Lung (tissue), 12 donors: Measurements from ENCODE around the gene FCRL5. TPM values are rescaled to one million over a fixed set of nuclear protein-coding genes. Genes with fewer than 3 reads are reported as not detected.

Experiments used
- ATAC-seq: fragments of 200-7000 bp; cut with Tn5 transposase; one replicate; pipeline ENCODE4 v1.9.1; 2020; ENCODE audit warnings: moderate number of reproducible peaks; ENCODE audit not compliant: insufficient read depth, low FRiP score
- DNase-seq, 3 donors: peaks; one replicate each; pipeline ENCODE4 v3.0.0-alpha.2; 2013 to 2017
- H3K27ac ChIP-seq, 2 donors: one replicate each; pipeline ENCODE4 v1.5.1; 2013; ENCODE audit warnings: mild to moderate bottlenecking in 2 of 2, moderate library complexity in 2 of 2, control low read depth in 1 of 2, inconsistent platforms in 1 of 2, low read depth in 1 of 2, low read length in 1 of 2
- H3K27me3 ChIP-seq, 3 donors: one replicate each; pipeline ENCODE4 v1.5.1; 2013; ENCODE audit warnings: low read length in 2 of 3; ENCODE audit not compliant: control insufficient read depth in 3 of 3, insufficient read depth in 3 of 3
- H3K36me3 ChIP-seq, 4 donors: one replicate each; pipeline ENCODE4 v1.5.1; 2013; ENCODE audit warnings: low read length in 4 of 4, mild to moderate bottlenecking in 1 of 4, moderate library complexity in 1 of 4; ENCODE audit not compliant: control insufficient read depth in 4 of 4, insufficient read depth in 4 of 4
- H3K4me1 ChIP-seq, 5 donors: one replicate each; pipeline ENCODE4 v1.5.1; 2013; ENCODE audit warnings: low read length in 5 of 5, mild to moderate bottlenecking in 2 of 5, moderate library complexity in 1 of 5; ENCODE audit not compliant: control insufficient read depth in 5 of 5, insufficient read depth in 5 of 5
- H3K4me3 ChIP-seq: one replicate; pipeline ENCODE4 v1.5.1; 2013; ENCODE audit warnings: mild to moderate bottlenecking, control low read depth, moderate library complexity
- H3K9ac ChIP-seq, 2 donors: one replicate each; pipeline ENCODE4 v1.5.1; 2013; ENCODE audit warnings: low read length in 2 of 2, control low read depth in 1 of 2; ENCODE audit not compliant: insufficient read depth in 1 of 2
- H3K9me3 ChIP-seq, 4 donors: one replicate each; pipeline ENCODE4 v1.5.1; 2013; ENCODE audit warnings: low read length in 3 of 4, mild to moderate bottlenecking in 1 of 4, moderate library complexity in 1 of 4; ENCODE audit not compliant: control insufficient read depth in 4 of 4, insufficient read depth in 3 of 4
- WGBS, 2 donors: extraction: QIAGEN DNeasy Blood & Tissue Kit; methylation state at CpG; one replicate each; pipeline ENCODE4 v1.1.7; 2013; 5-methylcytosine and 5-hydroxymethylcytosine counted together
- polyA plus RNA-seq, 2 donors: library from polyadenylated mRNA; stranded (reverse); fragments of 200-250 nt; gene quantifications; one replicate each; pipeline ENCODE4 v1.2.1, GENCODE V29; 2013
- total RNA-seq, 2 donors: library from RNA; depleted of rRNA in 1 of 2; stranded (reverse); fragments of >200 nt in 1 of 2; gene quantifications; one replicate each; pipeline ENCODE4 v1.2.1, GENCODE V29; 2014 to 2021
- TF ChIP-seq, protein P1 (sequence below): IDR thresholded peaks from 2 replicates; pipeline ENCODE4 v1.5.1; 2012; ENCODE audit warnings: mild to moderate bottlenecking; ENCODE audit errors: control extremely low read depth, extremely low read depth
- donor health status: control.
- donor health status: control.
- donor health status: Bipolar disorder and iron deficiency.
- donor health status: healthy.
- donor health status: DM: yes; HTN: yes; CAD: no.

The FCRL5 gene
- total and polyA plus RNA-seq, 4 donors, result 0.26 to 5.9 (median 1.6) TPM

DNA sequence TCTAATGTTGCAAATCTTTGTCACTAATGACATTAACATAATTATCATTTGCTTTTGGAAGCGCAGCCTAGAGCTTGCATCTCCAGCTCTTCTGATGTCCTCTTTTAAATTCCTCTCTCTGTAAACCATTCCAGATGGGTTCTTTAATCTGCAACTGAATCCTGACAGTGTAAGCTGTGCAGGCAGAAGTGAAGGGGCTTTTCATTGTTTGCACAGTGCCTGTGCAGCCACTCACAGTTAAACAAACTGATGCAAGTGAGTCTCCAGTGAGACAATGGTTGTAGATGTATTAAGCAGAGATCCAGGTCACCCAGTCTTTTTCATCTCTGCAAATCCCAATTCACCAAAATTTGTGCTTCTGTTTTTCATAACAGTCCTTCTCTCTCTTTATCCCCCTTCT lies 22.5 kb upstream of the FCRL5 start:
- DNase-seq, result no peak
- TF ChIP-seq, protein P1, sequence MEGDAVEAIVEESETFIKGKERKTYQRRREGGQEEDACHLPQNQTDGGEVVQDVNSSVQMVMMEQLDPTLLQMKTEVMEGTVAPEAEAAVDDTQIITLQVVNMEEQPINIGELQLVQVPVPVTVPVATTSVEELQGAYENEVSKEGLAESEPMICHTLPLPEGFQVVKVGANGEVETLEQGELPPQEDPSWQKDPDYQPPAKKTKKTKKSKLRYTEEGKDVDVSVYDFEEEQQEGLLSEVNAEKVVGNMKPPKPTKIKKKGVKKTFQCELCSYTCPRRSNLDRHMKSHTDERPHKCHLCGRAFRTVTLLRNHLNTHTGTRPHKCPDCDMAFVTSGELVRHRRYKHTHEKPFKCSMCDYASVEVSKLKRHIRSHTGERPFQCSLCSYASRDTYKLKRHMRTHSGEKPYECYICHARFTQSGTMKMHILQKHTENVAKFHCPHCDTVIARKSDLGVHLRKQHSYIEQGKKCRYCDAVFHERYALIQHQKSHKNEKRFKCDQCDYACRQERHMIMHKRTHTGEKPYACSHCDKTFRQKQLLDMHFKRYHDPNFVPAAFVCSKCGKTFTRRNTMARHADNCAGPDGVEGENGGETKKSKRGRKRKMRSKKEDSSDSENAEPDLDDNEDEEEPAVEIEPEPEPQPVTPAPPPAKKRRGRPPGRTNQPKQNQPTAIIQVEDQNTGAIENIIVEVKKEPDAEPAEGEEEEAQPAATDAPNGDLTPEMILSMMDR, result no peak

DNA sequence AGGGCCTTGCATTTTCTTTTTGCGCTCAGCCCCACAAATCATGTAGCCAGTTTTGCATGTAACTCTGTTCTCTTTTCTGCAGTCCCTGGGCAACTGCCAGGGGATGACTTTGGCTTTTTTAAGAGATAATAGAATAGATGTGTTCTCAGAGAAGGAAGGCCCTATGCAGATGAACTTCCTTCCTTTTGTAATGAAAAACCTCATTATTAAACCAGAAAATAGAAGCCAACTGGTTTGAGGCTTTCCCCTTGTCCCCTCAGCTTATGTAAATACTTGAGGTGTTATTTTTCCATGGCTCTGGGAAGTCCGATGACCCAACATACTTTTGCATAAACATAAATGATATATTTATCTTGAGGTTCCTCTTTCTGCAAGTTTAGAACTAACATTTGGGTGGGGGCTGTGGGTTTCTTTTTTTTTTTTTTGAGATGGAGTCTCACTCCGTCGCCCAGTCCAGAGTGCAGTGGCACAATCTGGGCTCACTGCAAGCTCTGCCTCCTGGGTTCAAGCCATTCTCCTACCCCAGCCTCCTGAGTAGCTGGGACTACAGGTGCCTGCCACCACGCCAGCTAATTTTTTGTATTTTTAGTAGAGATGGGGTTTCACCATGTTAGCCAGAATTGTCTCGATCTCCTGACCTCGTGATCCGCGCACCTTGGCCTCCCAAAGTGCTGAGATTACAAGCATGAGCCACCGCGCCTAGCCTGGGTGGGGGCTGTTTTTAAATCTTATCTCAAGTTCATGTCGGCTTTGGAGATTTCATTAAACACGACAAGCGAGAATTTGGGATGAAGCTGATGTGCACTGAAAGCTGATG lies 14.4 kb upstream of the FCRL5 start:
- peak in 2 of 3 donors; percentile 23 to 56 for DNase-seq
- Histone ChIP-seq H3K4me1 (no peaks in the 10 kb centered on the region), H3K4me3 (no peak overlapping the region), H3K9ac (no peak overlapping the region), H3K36me3 (no peaks in the 10 kb centered on the region), H3K9me3 (no peaks in the 10 kb centered on the region), H3K27ac (no peak overlapping the region), H3K27me3 (no peaks in the 10 kb centered on the region)
- 67 to 71% methylated on average over 14 of the region's 14 CpGs for WGBS, 2 donors
- ATAC-seq, result no peak
- TF ChIP-seq, protein P1, result no peak

More for the DNA sequence above, 22.5 kb upstream of the FCRL5 start:
- Histone ChIP-seq H3K9ac (no peak overlapping the region), H3K36me3 (no peaks in the 10 kb centered on the region), H3K27me3 (no peaks in the 10 kb centered on the region), H3K27ac (no peak overlapping the region), H3K9me3 (no peaks in the 10 kb centered on the region), H3K4me1 (no peaks in the 10 kb centered on the region), H3K4me3 (no peak overlapping the region)
- no peak for ATAC-seq
- 75 to 88% methylated on average over 1 of the region's 1 CpG for WGBS, 2 donors

DNA sequence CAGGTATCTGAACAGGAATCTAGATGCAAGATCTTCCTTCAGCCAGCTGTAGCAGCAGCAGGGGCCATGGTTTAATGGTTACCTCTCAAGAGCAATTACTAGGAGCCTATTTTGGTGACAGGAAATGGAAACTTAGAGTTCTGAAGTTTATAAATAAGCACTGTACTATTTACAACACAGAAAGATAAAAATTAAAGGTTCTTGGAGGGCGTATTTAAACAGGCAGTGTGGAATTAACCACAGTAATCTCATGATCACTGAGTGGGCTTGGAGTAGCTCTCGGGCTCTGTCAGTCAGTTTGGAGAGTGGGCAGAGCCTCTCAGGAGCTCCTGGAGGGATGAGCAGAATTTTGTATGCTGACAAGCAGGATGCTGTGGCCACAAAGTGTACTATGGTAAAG lies 10.2 kb upstream of the FCRL5 start:
- no peaks in the 10 kb centered on the region for H3K4me1 ChIP-seq
- H3K9me3 ChIP-seq, result peaks cover 0 to 2% (median 0%) of the 10 kb centered on the region in 4 donors
- no peak for DNase-seq
- 32 to 59% methylated on average over 2 of the region's 2 CpGs for WGBS, 2 donors
- H3K27me3 ChIP-seq, result no peaks in the 10 kb centered on the region
- H3K27ac ChIP-seq, result no peak overlapping the region
- H3K9ac ChIP-seq, result no peak overlapping the region
- TF ChIP-seq, protein P1, result no peak
- H3K4me3 ChIP-seq, result no peak overlapping the region
- H3K36me3 ChIP-seq, result no peaks in the 10 kb centered on the region
- ATAC-seq, result no peak
